ENCODE results near the gene PHRF1.

PHRF1 gene

DNA sequence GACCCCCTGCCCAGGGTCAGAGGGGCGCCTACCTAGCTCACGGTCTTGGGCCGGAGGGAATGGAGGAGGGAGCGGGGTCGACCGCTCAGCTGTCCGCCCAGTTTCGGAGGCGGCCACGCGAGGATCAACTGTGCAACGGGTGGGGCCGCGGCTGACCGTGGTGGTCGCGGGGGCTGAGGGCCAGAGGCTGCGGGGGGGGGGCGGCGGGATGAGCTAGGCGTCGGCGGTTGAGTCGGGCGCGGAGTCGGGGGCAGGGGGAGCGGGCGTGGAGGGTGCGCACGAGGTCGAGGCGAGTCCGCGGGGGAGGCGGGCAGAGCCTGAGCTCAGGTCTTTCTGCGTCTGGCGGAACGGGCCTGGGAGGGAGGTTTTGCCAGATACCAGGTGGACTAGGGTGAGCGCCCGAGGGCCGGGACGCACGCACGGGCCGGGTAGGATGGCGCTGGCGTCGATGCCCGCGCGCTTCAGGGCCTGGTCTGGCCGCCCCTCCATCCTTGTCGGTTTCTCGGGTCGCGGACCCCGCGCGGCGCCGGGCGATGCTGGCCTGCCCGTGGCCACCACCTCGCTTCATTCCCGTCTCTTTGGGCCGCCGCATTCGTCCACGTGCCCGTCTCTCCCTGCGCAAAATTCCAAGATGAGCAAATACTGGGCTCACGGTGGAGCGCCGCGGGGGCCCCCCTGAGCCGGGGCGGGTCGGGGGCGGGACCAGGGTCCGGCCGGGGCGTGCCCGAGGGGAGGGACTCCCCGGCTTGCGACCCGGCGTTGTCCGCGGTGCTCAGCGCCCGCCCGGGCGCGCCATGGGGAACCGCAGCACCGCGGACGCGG, 60.5 kb downstream of the PHRF1 start, which contains the start of gene DRD4:
Gene DRD4 (plus strand): TSS at position 759 of the 822 bp plus-strand sequence. CDS start 36 bp downstream, at position 795.
- H3K4me3 ChIP-seq (replicated peaks in 1 of 2; ENCODE audit: low read depth in 2 of 2, low read length in 2 of 2) = peak within 1 kb of the TSS in 1 of 2 donors; percentile 14
- DNase-seq (ENCODE audit: low read depth in 2 of 2) = peak; percentile 25 to 28
- TF ChIP-seq, protein P1, sequence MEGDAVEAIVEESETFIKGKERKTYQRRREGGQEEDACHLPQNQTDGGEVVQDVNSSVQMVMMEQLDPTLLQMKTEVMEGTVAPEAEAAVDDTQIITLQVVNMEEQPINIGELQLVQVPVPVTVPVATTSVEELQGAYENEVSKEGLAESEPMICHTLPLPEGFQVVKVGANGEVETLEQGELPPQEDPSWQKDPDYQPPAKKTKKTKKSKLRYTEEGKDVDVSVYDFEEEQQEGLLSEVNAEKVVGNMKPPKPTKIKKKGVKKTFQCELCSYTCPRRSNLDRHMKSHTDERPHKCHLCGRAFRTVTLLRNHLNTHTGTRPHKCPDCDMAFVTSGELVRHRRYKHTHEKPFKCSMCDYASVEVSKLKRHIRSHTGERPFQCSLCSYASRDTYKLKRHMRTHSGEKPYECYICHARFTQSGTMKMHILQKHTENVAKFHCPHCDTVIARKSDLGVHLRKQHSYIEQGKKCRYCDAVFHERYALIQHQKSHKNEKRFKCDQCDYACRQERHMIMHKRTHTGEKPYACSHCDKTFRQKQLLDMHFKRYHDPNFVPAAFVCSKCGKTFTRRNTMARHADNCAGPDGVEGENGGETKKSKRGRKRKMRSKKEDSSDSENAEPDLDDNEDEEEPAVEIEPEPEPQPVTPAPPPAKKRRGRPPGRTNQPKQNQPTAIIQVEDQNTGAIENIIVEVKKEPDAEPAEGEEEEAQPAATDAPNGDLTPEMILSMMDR (IDR thresholded peaks at IDR 0.05; ENCODE audit: low read depth, low read length) = no peak

DNA sequence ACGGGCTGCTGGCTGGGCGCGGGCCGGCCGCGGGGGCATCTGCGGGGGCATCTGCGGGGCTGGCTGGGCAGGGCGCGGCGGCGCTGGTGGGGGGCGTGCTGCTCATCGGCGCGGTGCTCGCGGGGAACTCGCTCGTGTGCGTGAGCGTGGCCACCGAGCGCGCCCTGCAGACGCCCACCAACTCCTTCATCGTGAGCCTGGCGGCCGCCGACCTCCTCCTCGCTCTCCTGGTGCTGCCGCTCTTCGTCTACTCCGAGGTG, 61.0 kb downstream of the PHRF1 start:
- DNase-seq (ENCODE audit: low read depth in 2 of 2) = no peak
- H3K4me3 ChIP-seq (replicated peaks in 1 of 2; ENCODE audit: low read depth in 2 of 2, low read length in 2 of 2) = peak overlapping the region in 1 of 2 donors; percentile 14
- TF ChIP-seq, protein P1 (IDR thresholded peaks at IDR 0.05; ENCODE audit: low read depth, low read length) = no peak

DNA sequence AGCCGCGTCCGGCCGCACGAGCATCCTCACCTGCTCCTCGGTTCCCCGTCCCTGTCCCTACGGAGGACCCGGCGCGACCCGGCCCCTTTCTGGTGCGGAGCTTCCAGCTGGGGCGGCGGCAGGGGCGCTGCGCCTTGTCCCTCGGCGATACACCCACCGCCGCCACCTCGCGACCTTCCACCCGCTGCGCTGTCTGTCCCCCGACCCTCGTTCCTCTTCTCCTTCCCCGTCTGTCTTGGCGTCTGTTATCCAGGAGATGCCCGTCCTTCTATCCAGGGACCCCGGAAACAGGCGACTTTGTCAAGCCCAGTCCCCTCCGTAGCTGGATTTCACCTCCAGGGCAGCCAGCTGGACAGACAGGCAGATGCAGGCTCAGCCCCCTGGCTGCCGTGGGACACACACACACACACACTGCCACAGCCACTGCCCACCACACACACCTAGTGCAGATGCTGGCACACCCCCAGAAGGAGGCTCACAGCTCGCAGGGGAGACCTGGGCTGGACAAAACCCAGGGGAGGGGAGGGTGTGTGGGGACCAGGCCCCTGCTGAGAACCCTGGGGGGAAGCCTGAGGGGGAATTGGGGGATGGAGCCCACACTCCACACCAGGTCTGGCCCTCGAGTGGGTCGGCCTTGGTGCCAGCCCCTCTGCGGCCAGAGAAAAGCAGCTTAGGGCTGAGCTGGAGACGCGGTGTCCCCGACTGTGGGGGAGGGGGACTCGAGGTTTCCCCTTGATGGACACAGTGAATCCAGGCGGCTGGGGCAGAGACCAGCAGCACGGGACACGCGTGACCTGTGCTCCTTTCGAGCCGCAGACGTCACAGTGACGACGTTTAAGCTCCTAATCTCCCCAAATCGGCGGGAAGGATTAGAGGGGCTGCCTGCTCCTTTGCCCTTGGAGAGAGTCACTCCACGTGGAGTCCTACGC, 61.6 kb downstream of the PHRF1 start:
- no peak for DNase-seq (ENCODE audit: low read depth in 2 of 2)
- TF ChIP-seq, protein P1 (IDR thresholded peaks at IDR 0.05; ENCODE audit: low read depth, low read length) = no peak
- peak overlapping the region in 1 of 2 donors; percentile 14 for H3K4me3 ChIP-seq (replicated peaks in 1 of 2; ENCODE audit: low read depth in 2 of 2, low read length in 2 of 2)

DNA sequence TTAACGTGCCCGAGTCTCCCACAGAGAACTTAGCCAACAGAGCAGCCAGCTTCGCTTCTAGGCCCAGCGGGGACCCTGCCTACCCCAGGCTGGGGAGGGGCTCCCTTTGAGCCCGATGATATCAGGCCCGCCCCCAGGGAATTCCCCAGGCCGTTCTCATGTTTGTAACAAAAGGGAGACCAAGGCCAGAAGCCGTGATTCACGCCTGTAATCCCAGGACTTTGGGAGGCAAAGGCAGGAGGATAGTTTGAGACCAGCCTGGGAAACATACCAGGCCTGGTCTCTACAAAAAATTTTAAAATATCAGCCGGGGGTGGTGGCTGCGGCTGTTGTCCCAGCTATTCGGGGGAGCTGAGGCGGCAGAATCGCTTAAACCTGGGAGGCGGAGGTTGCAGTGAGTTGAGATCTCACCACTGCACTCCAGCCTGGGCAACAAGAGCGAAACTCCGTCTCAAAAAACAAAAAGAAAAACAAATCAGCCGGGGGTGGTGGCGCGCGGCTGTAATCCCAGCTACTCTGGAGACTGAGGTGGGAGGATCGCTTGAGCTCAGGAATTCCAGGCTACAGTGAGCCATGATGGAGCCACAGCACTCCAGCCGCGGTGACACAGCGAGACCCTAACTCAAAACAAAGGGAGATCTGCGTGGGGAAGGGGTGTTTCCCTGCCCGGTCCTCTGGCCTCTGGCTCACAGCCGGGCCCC, 62.5 kb downstream of the PHRF1 start:
- H3K4me3 ChIP-seq (replicated peaks in 1 of 2; ENCODE audit: low read depth in 2 of 2, low read length in 2 of 2) = no peak overlapping the region
- DNase-seq (ENCODE audit: low read depth in 2 of 2) = peak in 1 of 2 donors; percentile 42
- TF ChIP-seq, protein P1 (IDR thresholded peaks at IDR 0.05; ENCODE audit: low read depth, low read length) = no peak

DNA sequence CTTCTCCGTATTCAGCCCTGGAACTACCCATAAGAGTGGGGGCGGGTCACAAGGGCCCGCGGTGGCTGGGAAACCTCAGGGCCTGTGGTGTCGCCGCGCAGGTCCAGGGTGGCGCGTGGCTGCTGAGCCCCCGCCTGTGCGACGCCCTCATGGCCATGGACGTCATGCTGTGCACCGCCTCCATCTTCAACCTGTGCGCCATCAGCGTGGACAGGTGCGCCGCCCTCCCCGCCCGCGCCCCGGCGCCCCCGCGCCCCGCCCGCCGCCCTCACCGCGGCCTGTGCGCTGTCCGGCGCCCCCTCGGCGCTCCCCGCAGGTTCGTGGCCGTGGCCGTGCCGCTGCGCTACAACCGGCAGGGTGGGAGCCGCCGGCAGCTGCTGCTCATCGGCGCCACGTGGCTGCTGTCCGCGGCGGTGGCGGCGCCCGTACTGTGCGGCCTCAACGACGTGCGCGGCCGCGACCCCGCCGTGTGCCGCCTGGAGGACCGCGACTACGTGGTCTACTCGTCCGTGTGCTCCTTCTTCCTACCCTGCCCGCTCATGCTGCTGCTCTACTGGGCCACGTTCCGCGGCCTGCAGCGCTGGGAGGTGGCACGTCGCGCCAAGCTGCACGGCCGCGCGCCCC, 63.2 kb downstream of the PHRF1 start:
- TF ChIP-seq, protein P1 (IDR thresholded peaks at IDR 0.05; ENCODE audit: low read depth, low read length) = no peak
- no peak for DNase-seq (ENCODE audit: low read depth in 2 of 2)
- H3K4me3 ChIP-seq (replicated peaks in 1 of 2; ENCODE audit: low read depth in 2 of 2, low read length in 2 of 2) = no peak overlapping the region

Data from cardiac fibroblast (primary cell).